K562 (cell line): ENCODE measurements around the gene LRRC59.
A peak's percentile ranks its signal among the peaks of the same experiment; 100 is the strongest.

ENCODE experiments used
- CBFB ChIP-seq: sonication (generic); formaldehyde crosslinking; IDR thresholded peaks from 2 replicates; pipeline ENCODE4 v1.4.0; 2020; ENCODE audit warnings: mild to moderate bottlenecking, missing genetic modification reagents
- JUN ChIP-seq, 2 experiments: sonication (generic) in 1 of 2; formaldehyde crosslinking in 1 of 2; IDR thresholded peaks; 2 replicates each; pipeline versions ENCODE4 v1.6.1 to v1.8.0; 2012 to 2022; ENCODE audit warnings: borderline replicate concordance in 2 of 2, mild to moderate bottlenecking in 2 of 2, improper control_type of control experiment in 1 of 2, low read depth in 1 of 2, low read length in 1 of 2, missing genetic modification reagents in 1 of 2
- MAFF ChIP-seq: IDR thresholded peaks from 2 replicates; pipeline ENCODE4 v1.6.1; 2012; ENCODE audit warnings: low read length, improper control_type of control experiment
- RBM22 ChIP-seq: fragments of 200-400 bp; formaldehyde crosslinking; IDR thresholded peaks from 2 replicates; pipeline ENCODE4 v1.6.1; 2018; ENCODE audit warnings: low read length, low read depth; ENCODE audit not compliant: poor library complexity, severe bottlenecking
- UBTF ChIP-seq, 2 experiments: IDR thresholded peaks; 2 replicates each; pipeline ENCODE4 v1.6.1; 2012; ENCODE audit warnings: improper control_type of control experiment in 2 of 2, low read depth in 2 of 2, low read length in 2 of 2, borderline replicate concordance in 1 of 2
- WHSC1 ChIP-seq: IDR thresholded peaks from one replicate; pipeline ENCODE4 v1.6.1; 2012; ENCODE audit warnings: low read length, control low read depth, inconsistent platforms
- ZNF780A ChIP-seq: fragments of 250-450 bp; sonication (Bioruptor Pico); IDR thresholded peaks from 2 replicates; pipeline ENCODE4 v1.5.0; 2021; ENCODE audit warnings: mild to moderate bottlenecking
- TF ChIP-seq, protein P1 (sequence below), 2 experiments: fragments of 450-650 bp; IDR thresholded peaks; 2 replicates each; pipeline ENCODE4 v1.6.1; 2016; ENCODE audit warnings: mild to moderate bottlenecking in 2 of 2, borderline replicate concordance in 1 of 2, low read depth in 1 of 2, moderate library complexity in 1 of 2
- TF ChIP-seq, protein P2 (sequence below): sonication (generic); formaldehyde crosslinking; IDR thresholded peaks from 2 replicates; pipeline ENCODE4 v1.8.1; 2023; ENCODE audit warnings: mild to moderate bottlenecking, missing genetic modification reagents
- TF ChIP-seq, protein P3 (sequence below): fragments of 450-650 bp; IDR thresholded peaks from 2 replicates; pipeline ENCODE4 v1.6.1; 2018; ENCODE audit not compliant: partially characterized antibody

DNA sequence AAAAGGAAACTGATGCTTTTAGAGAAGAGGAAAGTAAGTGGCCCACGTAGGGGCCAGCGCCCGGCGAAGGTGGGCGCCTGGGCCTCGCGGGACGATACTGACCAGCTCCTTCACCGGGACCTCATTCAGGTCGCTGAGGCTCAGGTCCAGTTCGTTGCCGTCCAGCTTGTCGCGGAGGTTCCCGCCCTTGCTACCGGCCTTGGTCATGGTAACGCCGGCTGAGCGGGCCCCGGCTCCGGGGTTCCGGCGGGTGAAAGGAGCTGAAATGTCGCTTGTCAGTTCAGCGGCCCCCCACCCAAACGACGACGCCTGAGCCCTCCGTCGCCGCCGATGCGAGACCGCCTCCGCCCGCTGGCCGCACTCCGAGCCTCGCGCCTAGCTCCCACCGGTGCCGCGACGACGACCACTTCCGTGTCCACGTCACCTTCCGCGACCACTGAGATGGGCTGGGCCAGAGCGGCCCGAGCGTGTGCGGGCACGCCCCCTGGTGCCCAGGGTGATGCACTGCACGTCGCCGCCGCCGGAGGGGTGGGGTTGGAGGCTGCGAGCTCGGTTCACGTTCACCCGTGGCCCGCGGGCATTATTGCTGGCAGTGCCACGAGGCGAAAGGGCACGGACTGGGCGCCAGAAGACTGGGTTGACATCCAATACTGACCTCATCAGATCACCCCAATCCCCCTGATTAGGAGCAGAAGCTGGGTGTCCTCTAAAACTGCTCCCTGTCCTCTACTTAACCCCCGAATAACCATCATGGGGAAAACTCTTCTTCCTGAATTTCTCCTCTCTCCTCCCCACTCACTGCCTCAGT, at the start of gene LRRC59:
- TF ChIP-seq, protein P1, sequence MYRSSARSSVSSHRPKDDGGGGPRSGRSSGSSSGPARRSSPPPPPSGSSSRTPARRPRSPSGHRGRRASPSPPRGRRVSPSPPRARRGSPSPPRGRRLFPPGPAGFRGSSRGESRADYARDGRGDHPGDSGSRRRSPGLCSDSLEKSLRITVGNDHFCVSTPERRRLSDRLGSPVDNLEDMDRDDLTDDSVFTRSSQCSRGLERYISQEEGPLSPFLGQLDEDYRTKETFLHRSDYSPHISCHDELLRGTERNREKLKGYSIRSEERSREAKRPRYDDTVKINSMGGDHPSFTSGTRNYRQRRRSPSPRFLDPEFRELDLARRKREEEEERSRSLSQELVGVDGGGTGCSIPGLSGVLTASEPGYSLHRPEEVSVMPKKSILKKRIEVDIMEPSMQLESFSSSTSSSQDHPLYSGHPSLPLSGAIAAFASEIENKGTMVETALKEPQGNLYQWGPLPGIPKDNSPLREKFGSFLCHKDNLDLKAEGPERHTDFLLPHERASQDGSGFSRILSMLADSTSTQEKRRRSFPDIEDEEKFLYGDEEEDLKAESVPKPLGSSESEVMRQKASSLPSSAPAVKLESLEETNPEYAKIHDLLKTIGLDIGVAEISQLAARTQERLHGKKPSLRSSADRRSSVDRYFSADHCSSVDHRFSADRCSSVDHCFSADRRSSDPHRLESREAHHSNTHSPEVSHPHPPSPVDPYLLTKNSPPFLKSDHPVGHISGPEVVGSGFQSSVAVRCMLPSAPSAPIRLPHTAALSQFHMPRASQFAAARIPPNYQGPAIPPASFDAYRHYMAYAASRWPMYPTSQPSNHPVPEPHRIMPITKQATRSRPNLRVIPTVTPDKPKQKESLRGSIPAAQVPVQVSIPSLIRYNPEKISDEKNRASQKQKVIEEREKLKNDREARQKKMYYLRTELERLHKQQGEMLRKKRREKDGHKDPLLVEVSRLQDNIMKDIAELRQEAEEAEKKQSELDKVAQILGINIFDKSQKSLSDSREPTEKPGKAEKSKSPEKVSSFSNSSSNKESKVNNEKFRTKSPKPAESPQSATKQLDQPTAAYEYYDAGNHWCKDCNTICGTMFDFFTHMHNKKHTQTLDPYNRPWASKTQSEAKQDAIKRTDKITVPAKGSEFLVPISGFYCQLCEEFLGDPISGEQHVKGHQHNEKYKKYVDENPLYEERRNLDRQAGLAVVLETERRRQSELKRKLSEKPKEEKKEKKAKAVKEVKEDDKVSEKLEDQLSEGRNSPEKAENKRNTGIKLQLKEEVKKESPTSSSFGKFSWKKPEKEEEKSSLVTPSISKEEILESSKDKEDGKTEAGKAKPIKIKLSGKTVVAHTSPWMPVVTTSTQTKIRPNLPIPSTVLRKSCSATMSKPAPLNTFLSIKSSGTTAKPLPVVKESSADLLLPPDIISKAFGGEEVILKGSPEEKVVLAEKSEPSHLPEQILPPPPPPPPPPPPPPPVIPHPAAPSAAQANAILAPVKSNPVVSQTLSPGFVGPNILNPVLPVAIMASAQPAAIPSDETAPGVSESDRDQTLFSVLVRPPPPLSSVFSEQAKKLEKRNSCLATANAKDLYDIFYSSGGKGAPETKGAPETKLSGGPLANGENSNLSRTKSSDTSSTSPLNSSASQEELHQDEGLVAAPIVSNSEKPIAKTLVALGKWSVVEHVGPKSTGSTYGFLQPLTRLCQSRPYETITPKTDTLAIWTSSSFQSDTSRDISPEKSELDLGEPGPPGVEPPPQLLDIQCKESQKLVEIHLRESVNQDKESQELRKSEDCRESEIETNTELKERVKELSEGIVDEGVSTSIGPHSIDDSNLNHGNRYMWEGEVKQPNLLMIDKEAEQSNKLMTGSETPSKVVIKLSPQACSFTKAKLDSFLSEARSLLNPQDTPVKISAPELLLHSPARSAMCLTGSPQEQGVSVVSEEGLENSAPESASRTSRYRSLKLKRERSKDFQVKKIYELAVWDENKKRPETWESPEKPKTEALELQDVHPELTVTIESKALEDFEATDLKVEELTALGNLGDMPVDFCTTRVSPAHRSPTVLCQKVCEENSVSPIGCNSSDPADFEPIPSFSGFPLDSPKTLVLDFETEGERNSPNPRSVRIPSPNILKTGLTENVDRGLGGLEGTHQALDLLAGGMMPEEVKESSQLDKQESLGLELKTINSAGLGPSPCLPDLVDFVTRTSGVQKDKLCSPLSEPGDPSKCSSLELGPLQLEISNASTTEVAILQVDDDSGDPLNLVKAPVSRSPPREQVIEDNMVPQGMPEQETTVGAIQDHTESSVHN (IDR thresholded peaks at IDR 0.05; ENCODE audit: borderline replicate concordance in 1 of 2, low read depth in 1 of 2): no peak
- TF ChIP-seq CBFB (CRISPR knock-in tag): peak; percentile 93
- TF ChIP-seq, protein P2, sequence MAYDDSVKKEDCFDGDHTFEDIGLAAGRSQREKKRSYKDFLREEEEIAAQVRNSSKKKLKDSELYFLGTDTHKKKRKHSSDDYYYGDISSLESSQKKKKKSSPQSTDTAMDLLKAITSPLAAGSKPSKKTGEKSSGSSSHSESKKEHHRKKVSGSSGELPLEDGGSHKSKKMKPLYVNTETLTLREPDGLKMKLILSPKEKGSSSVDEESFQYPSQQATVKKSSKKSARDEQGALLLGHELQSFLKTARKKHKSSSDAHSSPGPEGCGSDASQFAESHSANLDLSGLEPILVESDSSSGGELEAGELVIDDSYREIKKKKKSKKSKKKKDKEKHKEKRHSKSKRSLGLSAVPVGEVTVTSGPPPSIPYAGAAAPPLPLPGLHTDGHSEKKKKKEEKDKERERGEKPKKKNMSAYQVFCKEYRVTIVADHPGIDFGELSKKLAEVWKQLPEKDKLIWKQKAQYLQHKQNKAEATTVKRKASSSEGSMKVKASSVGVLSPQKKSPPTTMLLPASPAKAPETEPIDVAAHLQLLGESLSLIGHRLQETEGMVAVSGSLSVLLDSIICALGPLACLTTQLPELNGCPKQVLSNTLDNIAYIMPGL (CRISPR knock-in tag): peak; percentile 99
- TF ChIP-seq, protein P3, sequence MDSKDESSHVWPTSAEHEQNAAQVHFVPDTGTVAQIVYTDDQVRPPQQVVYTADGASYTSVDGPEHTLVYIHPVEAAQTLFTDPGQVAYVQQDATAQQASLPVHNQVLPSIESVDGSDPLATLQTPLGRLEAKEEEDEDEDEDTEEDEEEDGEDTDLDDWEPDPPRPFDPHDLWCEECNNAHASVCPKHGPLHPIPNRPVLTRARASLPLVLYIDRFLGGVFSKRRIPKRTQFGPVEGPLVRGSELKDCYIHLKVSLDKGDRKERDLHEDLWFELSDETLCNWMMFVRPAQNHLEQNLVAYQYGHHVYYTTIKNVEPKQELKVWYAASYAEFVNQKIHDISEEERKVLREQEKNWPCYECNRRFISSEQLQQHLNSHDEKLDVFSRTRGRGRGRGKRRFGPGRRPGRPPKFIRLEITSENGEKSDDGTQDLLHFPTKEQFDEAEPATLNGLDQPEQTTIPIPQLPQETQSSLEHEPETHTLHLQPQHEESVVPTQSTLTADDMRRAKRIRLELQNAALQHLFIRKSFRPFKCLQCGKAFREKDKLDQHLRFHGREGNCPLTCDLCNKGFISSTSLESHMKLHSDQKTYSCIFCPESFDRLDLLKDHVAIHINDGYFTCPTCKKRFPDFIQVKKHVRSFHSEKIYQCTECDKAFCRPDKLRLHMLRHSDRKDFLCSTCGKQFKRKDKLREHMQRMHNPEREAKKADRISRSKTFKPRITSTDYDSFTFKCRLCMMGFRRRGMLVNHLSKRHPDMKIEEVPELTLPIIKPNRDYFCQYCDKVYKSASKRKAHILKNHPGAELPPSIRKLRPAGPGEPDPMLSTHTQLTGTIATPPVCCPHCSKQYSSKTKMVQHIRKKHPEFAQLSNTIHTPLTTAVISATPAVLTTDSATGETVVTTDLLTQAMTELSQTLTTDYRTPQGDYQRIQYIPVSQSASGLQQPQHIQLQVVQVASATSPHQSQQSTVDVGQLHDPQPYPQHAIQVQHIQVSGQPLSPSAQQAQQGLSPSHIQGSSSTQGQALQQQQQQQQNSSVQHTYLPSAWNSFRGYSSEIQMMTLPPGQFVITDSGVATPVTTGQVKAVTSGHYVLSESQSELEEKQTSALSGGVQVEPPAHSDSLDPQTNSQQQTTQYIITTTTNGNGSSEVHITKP: peak; percentile 25
- no peak for TF ChIP-seq MAFF
- no peak for TF ChIP-seq ZNF780A
- no peak for TF ChIP-seq UBTF (IDR thresholded peaks at IDR 0.05; ENCODE audit: borderline replicate concordance in 1 of 2, low read depth in 2 of 2, low read length in 2 of 2)
- TF ChIP-seq JUN (IDR thresholded peaks at IDR 0.05; ENCODE audit: borderline replicate concordance, low read depth, low read length): peak; percentile 86
- TF ChIP-seq JUN (CRISPR knock-in tag; IDR thresholded peaks at IDR 0.05; ENCODE audit: borderline replicate concordance): peak; percentile 87; the same call in 1 of the 2 replicates
- TF ChIP-seq RBM22: no peak
- TF ChIP-seq WHSC1: no peak
